A375 (cell line): ENCODE data around the gene GPR18. TPM values are rescaled to one million over a fixed set of nuclear protein-coding genes. Genes with fewer than 3 reads are reported as not detected.

Experiments
- small RNA-seq: library from RNA; depleted of rRNA; stranded (forward); fragments of <200 nt; gene quantifications from one replicate; pipeline ENCODE3, GENCODE V24; 2014
- total RNA-seq: library from RNA; depleted of rRNA; stranded (reverse); fragments of >200 nt; shearing (Covaris generic); gene quantifications from 2 replicates; pipeline ENCODE4 v1.2.3, GENCODE V29; 2014; rRNA removed

GPR18 gene, protein sequence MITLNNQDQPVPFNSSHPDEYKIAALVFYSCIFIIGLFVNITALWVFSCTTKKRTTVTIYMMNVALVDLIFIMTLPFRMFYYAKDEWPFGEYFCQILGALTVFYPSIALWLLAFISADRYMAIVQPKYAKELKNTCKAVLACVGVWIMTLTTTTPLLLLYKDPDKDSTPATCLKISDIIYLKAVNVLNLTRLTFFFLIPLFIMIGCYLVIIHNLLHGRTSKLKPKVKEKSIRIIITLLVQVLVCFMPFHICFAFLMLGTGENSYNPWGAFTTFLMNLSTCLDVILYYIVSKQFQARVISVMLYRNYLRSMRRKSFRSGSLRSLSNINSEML
- not detected in 2 replicates for total RNA-seq

DNA sequence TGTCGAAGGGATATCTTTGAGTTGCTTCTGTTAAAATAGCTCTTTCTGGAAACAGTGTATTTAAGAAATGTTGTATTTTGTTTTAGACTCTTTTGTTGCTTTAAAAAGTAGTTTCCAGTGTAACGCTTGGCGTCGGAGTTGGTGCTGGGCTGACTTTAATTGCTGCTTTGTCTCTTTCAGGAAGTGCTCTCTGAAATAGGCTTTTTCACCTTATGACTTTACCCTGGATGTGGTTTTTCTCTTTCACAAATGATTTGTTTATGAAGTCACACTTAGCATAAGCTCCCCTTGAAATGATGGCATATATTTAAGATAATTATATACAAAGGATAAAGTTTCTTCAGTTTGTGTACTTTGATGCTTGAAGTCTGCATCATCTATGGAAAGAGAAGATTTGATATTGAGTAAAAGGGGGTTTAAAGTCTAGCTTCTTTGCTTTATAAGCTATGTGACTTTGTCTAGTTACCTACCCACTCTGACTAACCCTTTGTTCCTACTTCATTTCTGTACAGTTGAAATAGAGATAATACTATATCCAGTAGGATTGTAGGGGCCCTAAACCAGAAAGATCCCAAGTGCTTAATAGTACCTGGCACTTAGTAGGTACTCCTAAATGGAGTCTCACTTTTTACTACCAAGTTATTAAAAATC is at the start of gene GPR18:
GPR18 (minus strand) TSS at position 170 of the 651 bp plus-strand sequence. CDS start 2,507 bp downstream, outside the sequence.

DNA sequence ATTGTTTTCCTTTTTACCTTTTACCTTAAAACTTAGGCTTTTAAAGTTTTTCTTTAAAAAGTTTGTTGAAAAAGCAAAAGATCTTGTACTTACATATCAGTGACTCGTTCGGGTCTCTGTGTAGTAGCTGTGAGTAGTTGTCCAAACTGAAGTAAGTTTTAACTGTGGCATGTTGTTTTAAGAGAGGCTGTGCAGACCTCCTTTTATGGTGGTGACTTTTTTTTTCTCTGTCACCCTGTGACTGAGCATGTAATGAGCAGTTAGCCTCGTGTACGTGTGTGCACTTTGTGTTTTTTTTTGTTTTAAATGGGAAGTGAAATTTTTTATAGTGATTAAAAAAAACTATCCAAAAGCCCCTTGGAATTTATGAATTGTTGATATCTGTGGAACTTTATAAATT is 49.1 kb upstream of the GPR18 start, which contains the start of gene GPR183:
GPR183 (minus strand) TSS at position 153 of the 400 bp plus-strand sequence. CDS start 11,254 bp downstream, outside the sequence.

Small RNA genes lying within 50 kb of the gene (small RNA-seq; reads per million reads assigned to genes)
- 6.5 reads per million, percentile 86 among the genes with 10 or more reads in this experiment for gene RN7SKP9

Other genes with a start within 250 kb of the GPR18 start
- gene UBAC2, start 57.5 kb downstream of the GPR18 start, total RNA-seq = 34.3 and 39.4 TPM in 2 replicates
- not detected in 2 replicates for gene GPR183, start 49.0 kb upstream of the GPR18 start, total RNA-seq
- 58.2 and 58.6 TPM in 2 replicates for gene TM9SF2, start 243.1 kb upstream of the GPR18 start, total RNA-seq